HEK293 (cell line): ENCODE measurements around the gene DLK2.

ENCODE experiments used
- EGR2 ChIP-seq: fragments of 450-650 bp; formaldehyde crosslinking; IDR thresholded peaks from 2 replicates; pipeline ENCODE4 v1.5.1; 2016; ENCODE audit warnings: low read depth, missing biosample characterization, missing genetic modification characterization
- HOXA7 ChIP-seq: sonication (generic); formaldehyde crosslinking; IDR thresholded peaks from 2 replicates; pipeline ENCODE4 v1.8.1; 2022; ENCODE audit warnings: missing genetic modification reagents, borderline replicate concordance
- HOXD13 ChIP-seq: sonication (generic); formaldehyde crosslinking; IDR thresholded peaks from 2 replicates; pipeline ENCODE4 v1.8.0; 2022; ENCODE audit warnings: missing genetic modification reagents, borderline replicate concordance
- MEIS1 ChIP-seq: sonication (generic); formaldehyde crosslinking; IDR thresholded peaks from 2 replicates; pipeline ENCODE4 v1.8.1; 2022; ENCODE audit warnings: missing genetic modification reagents, mild to moderate bottlenecking, borderline replicate concordance
- PATZ1 ChIP-seq: fragments of 450-650 bp; formaldehyde crosslinking; IDR thresholded peaks from 2 replicates; pipeline ENCODE4 v1.5.1; 2016; ENCODE audit warnings: missing biosample characterization, missing genetic modification characterization
- REST ChIP-seq: fragments of 450-650 bp; formaldehyde crosslinking; IDR thresholded peaks from 2 replicates; pipeline ENCODE4 v1.5.1; 2016; ENCODE audit warnings: missing biosample characterization, missing genetic modification characterization
- SP7 ChIP-seq: fragments of 450-650 bp; formaldehyde crosslinking; IDR thresholded peaks from 2 replicates; pipeline ENCODE4 v1.5.1; 2016; ENCODE audit warnings: missing biosample characterization, missing genetic modification characterization
- TSHZ1 ChIP-seq: fragments of 450-650 bp; formaldehyde crosslinking; IDR thresholded peaks from 2 replicates; pipeline ENCODE4 v1.5.1; 2016; ENCODE audit warnings: missing biosample characterization, missing genetic modification characterization, borderline replicate concordance
- ZNF132 ChIP-seq: fragments of 450-650 bp; formaldehyde crosslinking; IDR thresholded peaks from 2 replicates; pipeline ENCODE4 v1.5.1; 2017; ENCODE audit warnings: missing biosample characterization, missing genetic modification characterization, borderline replicate concordance
- ZNF324 ChIP-seq: fragments of 450-650 bp; formaldehyde crosslinking; IDR thresholded peaks from 2 replicates; pipeline ENCODE4 v1.5.1; 2016; ENCODE audit warnings: missing biosample characterization, missing genetic modification characterization
- ZNF335 ChIP-seq: fragments of 450-650 bp; formaldehyde crosslinking; conservative IDR thresholded peaks from 2 replicates; pipeline ENCODE4 v1.5.1; 2016; ENCODE audit warnings: missing biosample characterization, missing genetic modification characterization
- ZNF549 ChIP-seq: fragments of 450-650 bp; IDR thresholded peaks from 2 replicates; pipeline ENCODE4 v1.5.1; 2018; ENCODE audit warnings: missing biosample characterization, missing genetic modification characterization, mild to moderate bottlenecking, inconsistent platforms, moderate library complexity
- ZNF660 ChIP-seq: fragments of 450-650 bp; IDR thresholded peaks from 2 replicates; pipeline ENCODE4 v1.5.1; 2018; ENCODE audit warnings: missing biosample characterization, mild to moderate bottlenecking, missing genetic modification characterization
- ZNF692 ChIP-seq: fragments of 450-650 bp; formaldehyde crosslinking; IDR thresholded peaks from 2 replicates; pipeline ENCODE4 v1.5.1; 2016; ENCODE audit warnings: missing biosample characterization, missing genetic modification characterization
- ZNF747 ChIP-seq: fragments of 450-650 bp; formaldehyde crosslinking; IDR thresholded peaks from 2 replicates; pipeline ENCODE4 v1.5.1; 2016; ENCODE audit warnings: missing biosample characterization, missing genetic modification characterization
- ZNF777 ChIP-seq: fragments of 450-650 bp; formaldehyde crosslinking; IDR thresholded peaks from 2 replicates; pipeline ENCODE4 v1.5.1; 2017; ENCODE audit warnings: missing biosample characterization, missing genetic modification characterization, borderline replicate concordance
- ZNF843 ChIP-seq: fragments of 450-650 bp; formaldehyde crosslinking; IDR thresholded peaks from 2 replicates; pipeline ENCODE4 v1.5.1; 2016; ENCODE audit warnings: missing biosample characterization, missing genetic modification characterization
- TF ChIP-seq, protein P1 (sequence below): fragments of 450-650 bp; formaldehyde crosslinking; IDR thresholded peaks from 2 replicates; pipeline ENCODE4 v1.5.1; 2016; ENCODE audit warnings: missing biosample characterization, missing genetic modification characterization
- TF ChIP-seq, protein P2 (sequence below): fragments of 450-650 bp; formaldehyde crosslinking; IDR thresholded peaks from 2 replicates; pipeline ENCODE4 v1.5.1; 2016; ENCODE audit warnings: missing biosample characterization, missing genetic modification characterization
- TF ChIP-seq, protein P3 (sequence below): fragments of 450-650 bp; IDR thresholded peaks from 2 replicates; pipeline ENCODE4 v1.5.1; 2018; ENCODE audit warnings: missing biosample characterization, missing genetic modification characterization

DLK2 gene

GRCh38 chr6:43455531-43456428 lies at the start of gene DLK2 (continued):
- TF ChIP-seq PATZ1 (peak; percentile 81), ZNF324 (0 out of 2 replicates have a peak, but pooled peaks have one; percentile 24), SP7 (tag by site-specific recombination) (peak; percentile 70), ZNF777 (tag by site-specific recombination) (peak; percentile 83), ZNF335 (tag by site-specific recombination) (peak; percentile 89), ZNF747 (tag by site-specific recombination) (no peak), ZNF843 (tag by site-specific recombination) (no peak), ZNF692 (tag by site-specific recombination) (no peak; the same call in 1 of the 2 replicates), ZNF549 (tag by site-specific recombination) (no peak), ZNF132 (tag by site-specific recombination) (no peak), MEIS1 (CRISPR knock-in tag) (no peak), EGR2 (tag by site-specific recombination) (peak; percentile 99), ZNF660 (tag by site-specific recombination) (no peak), HOXA7 (no peak), TSHZ1 (tag by site-specific recombination) (peak; percentile 45; the same call in 1 of the 2 replicates), REST (no peak), HOXD13 (CRISPR knock-in tag) (no peak)
- TF ChIP-seq, protein P1, sequence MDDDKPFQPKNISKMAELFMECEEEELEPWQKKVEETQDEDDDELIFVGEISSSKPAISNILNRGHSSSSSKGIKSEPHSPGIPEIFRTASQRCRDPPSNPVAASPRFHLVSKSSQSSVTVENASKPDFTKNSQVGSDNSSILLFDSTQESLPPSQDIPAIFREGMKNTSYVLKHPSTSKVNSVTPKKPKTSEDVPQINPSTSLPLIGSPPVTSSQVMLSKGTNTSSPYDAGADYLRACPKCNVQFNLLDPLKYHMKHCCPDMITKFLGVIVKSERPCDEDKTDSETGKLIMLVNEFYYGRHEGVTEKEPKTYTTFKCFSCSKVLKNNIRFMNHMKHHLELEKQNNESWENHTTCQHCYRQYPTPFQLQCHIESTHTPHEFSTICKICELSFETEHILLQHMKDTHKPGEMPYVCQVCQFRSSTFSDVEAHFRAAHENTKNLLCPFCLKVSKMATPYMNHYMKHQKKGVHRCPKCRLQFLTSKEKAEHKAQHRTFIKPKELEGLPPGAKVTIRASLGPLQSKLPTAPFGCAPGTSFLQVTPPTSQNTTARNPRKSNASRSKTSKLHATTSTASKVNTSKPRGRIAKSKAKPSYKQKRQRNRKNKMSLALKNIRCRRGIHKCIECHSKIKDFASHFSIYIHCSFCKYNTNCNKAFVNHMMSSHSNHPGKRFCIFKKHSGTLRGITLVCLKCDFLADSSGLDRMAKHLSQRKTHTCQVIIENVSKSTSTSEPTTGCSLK (tag by site-specific recombination) = no peak
- TF ChIP-seq, protein P2, sequence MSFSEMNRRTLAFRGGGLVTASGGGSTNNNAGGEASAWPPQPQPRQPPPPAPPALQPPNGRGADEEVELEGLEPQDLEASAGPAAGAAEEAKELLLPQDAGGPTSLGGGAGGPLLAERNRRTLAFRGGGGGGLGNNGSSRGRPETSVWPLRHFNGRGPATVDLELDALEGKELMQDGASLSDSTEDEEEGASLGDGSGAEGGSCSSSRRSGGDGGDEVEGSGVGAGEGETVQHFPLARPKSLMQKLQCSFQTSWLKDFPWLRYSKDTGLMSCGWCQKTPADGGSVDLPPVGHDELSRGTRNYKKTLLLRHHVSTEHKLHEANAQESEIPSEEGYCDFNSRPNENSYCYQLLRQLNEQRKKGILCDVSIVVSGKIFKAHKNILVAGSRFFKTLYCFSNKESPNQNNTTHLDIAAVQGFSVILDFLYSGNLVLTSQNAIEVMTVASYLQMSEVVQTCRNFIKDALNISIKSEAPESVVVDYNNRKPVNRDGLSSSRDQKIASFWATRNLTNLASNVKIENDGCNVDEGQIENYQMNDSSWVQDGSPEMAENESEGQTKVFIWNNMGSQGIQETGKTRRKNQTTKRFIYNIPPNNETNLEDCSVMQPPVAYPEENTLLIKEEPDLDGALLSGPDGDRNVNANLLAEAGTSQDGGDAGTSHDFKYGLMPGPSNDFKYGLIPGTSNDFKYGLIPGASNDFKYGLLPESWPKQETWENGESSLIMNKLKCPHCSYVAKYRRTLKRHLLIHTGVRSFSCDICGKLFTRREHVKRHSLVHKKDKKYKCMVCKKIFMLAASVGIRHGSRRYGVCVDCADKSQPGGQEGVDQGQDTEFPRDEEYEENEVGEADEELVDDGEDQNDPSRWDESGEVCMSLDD (tag by site-specific recombination) = peak; percentile 75
- TF ChIP-seq, protein P3, sequence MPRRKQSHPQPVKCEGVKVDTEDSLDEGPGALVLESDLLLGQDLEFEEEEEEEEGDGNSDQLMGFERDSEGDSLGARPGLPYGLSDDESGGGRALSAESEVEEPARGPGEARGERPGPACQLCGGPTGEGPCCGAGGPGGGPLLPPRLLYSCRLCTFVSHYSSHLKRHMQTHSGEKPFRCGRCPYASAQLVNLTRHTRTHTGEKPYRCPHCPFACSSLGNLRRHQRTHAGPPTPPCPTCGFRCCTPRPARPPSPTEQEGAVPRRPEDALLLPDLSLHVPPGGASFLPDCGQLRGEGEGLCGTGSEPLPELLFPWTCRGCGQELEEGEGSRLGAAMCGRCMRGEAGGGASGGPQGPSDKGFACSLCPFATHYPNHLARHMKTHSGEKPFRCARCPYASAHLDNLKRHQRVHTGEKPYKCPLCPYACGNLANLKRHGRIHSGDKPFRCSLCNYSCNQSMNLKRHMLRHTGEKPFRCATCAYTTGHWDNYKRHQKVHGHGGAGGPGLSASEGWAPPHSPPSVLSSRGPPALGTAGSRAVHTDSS (tag by site-specific recombination) = peak; percentile 84
